HCT116 (cell line): Measurements from ENCODE around the gene PRPF38A. TPM values are rescaled to one million over a fixed set of nuclear protein-coding genes. Genes with fewer than 3 reads are reported as not detected.

ENCODE experiments used
- ATAC-seq: fragments of 200-7000 bp; cut with Tn5 transposase; 2 replicates; pipeline ENCODE4 v1.9.1; 2020; ENCODE audit warnings: mild to moderate bottlenecking, moderate library complexity
- BruUV-seq: library from RNA; stranded (reverse); fragments of 400-500 nt; replicated peaks from 2 replicates; lab custom pipeline; 2021; lab: Mats Ljungman, UMichigan
- CTCF ChIA-PET: fragments of 300-600 bp; sonication (Branson Sonifier 250); formaldehyde crosslinking; loops from one replicate; lab custom pipeline; 2021; ENCODE audit warnings: antibody characterized with exemption; lab: Charles Lee
- POLR2A ChIA-PET: fragments of 300-600, 350-600 bp; sonication (Branson Sonifier 250); formaldehyde crosslinking; loops from one replicate; lab custom pipeline; 2021; ENCODE audit warnings: antibody characterized with exemption; lab: Charles Lee
- RAD21 ChIA-PET, 2 experiments: fragments of 300-600 bp; sonication (Branson Sonifier 250); formaldehyde crosslinking; loops; one replicate each; lab custom pipeline; 2023; ENCODE audit warnings: low total read pairs in 2 of 2; ENCODE audit not compliant: uncharacterized antibody in 2 of 2, unreplicated experiment in 2 of 2, low non-redundant PET in 1 of 2; lab: Charles Lee
- DNase-seq: peaks from one replicate; pipeline ENCODE4 v3.0.0-alpha.2; 2010; ENCODE audit warnings: low read depth, low spot score
- H2AFZ ChIP-seq: fragments of 200-600 bp; shearing (Covaris generic), sonication (generic); 2 replicates; pipeline ENCODE4 v1.6.1; 2017; ENCODE audit warnings: low read depth, mixed run types, mixed read lengths, antibody characterized with exemption, low read length; ENCODE audit not compliant: poor library complexity, severe bottlenecking
- H3K27ac ChIP-seq: 2 replicates; pipeline ENCODE4 v1.5.1; 2012; ENCODE audit warnings: low read depth, low read length
- H3K27me3 ChIP-seq: fragments of 200-600 bp; sonication (generic); 2 replicates; pipeline ENCODE4 v1.6.1; 2016; ENCODE audit warnings: mixed run types, low read length, mixed read lengths; ENCODE audit not compliant: insufficient read depth
- H3K36me3 ChIP-seq, 2 experiments: fragments of 200-500 bp in 1 of 2; fragments of 200-600 bp in 1 of 2; sonication (Bioruptor generic) in 1 of 2; sonication (generic) in 1 of 2; 2 replicates each; pipeline versions ENCODE4 v1.5.1 to v1.6.1; 2014 to 2016; ENCODE audit warnings: low read length in 2 of 2, inconsistent platforms in 1 of 2, mixed read lengths in 1 of 2, mixed run types in 1 of 2; ENCODE audit not compliant: insufficient read depth in 2 of 2, control insufficient read depth in 1 of 2
- H3K4me1 ChIP-seq, 2 experiments: fragments of 200-600 bp in 1 of 2; sonication (generic) in 1 of 2; 2 replicates each; pipeline versions ENCODE4 v1.5.1 to v1.6.1; 2012 to 2017; ENCODE audit warnings: low read length in 2 of 2, inconsistent platforms in 1 of 2, mild to moderate bottlenecking in 1 of 2, mixed read lengths in 1 of 2, mixed run types in 1 of 2, moderate library complexity in 1 of 2; ENCODE audit not compliant: insufficient read depth in 2 of 2, control insufficient read depth in 1 of 2
- H3K4me2 ChIP-seq: fragments of 200-600 bp; sonication (generic); 2 replicates; pipeline ENCODE4 v1.6.1; 2017; ENCODE audit warnings: mixed run types, low read length, mixed read lengths
- H3K4me3 ChIP-seq, 2 experiments: fragments of 200-600 bp in 1 of 2; sonication (generic) in 1 of 2; replicated peaks in 1 of 2; 2 replicates each; pipeline ENCODE4 v1.5.1; 2011 to 2016; ENCODE audit warnings: low read length in 2 of 2, control low read depth in 1 of 2, low read depth in 1 of 2, mild to moderate bottlenecking in 1 of 2, mixed read lengths in 1 of 2, mixed run types in 1 of 2
- H3K79me2 ChIP-seq: fragments of 200-600 bp; sonication (generic); 2 replicates; pipeline ENCODE4 v1.6.1; 2017; ENCODE audit warnings: mild to moderate bottlenecking, mixed run types, low read length, moderate library complexity, mixed read lengths; ENCODE audit not compliant: insufficient read depth
- H3K9ac ChIP-seq: fragments of 200-600 bp; sonication (generic); 2 replicates; pipeline ENCODE4 v1.6.1; 2016; ENCODE audit warnings: low read length, mixed read lengths
- H3K9me2 ChIP-seq: fragments of 200-600 bp; sonication (generic), shearing (Covaris generic); 2 replicates; pipeline ENCODE4 v1.6.1; 2017; ENCODE audit warnings: mixed run types, mild to moderate bottlenecking, moderate library complexity; ENCODE audit not compliant: insufficient read depth
- H3K9me3 ChIP-seq, 2 experiments: fragments of 200-500 bp in 1 of 2; fragments of 200-600 bp in 1 of 2; sonication (Bioruptor generic) in 1 of 2; sonication (generic) in 1 of 2; 2 replicates each; pipeline ENCODE4 v1.6.1; 2014 to 2017; ENCODE audit warnings: low read length in 2 of 2, mixed read lengths in 2 of 2, inconsistent platforms in 1 of 2, low read depth in 1 of 2, mild to moderate bottlenecking in 1 of 2, mixed run types in 1 of 2, moderate library complexity in 1 of 2; ENCODE audit not compliant: control insufficient read depth in 1 of 2, insufficient read depth in 1 of 2
- H4K20me1 ChIP-seq: fragments of 200-600 bp; sonication (generic), shearing (Covaris generic); 2 replicates; pipeline ENCODE4 v1.6.1; 2017; ENCODE audit warnings: mixed run types, mild to moderate bottlenecking, moderate library complexity; ENCODE audit not compliant: insufficient read depth
- CBX3 ChIP-seq: IDR thresholded peaks from 2 replicates; pipeline ENCODE4 v1.6.1; 2012; ENCODE audit warnings: low read depth
- CEBPB ChIP-seq: IDR thresholded peaks from 2 replicates; pipeline ENCODE4 v1.6.1; 2012; ENCODE audit warnings: low read depth
- EGR1 ChIP-seq: IDR thresholded peaks from 2 replicates; pipeline ENCODE4 v1.6.1; 2012; ENCODE audit warnings: low read depth
- EZH2 ChIP-seq: fragments of 200-600 bp; sonication (generic); IDR thresholded peaks from 2 replicates; pipeline ENCODE4 v1.6.1; 2017; ENCODE audit warnings: antibody characterized with exemption, mixed run types
- EZH2phosphoT487 ChIP-seq: fragments of 200-600 bp; IDR thresholded peaks from 2 replicates; pipeline ENCODE4 v1.6.1; 2018; ENCODE audit warnings: antibody characterized with exemption, borderline replicate concordance
- POLR2AphosphoS5 ChIP-seq: IDR thresholded peaks from 2 replicates; pipeline ENCODE4 v1.6.1; 2011; ENCODE audit warnings: mild to moderate bottlenecking, low read depth, low read length, moderate library complexity
- RAD21 ChIP-seq: IDR thresholded peaks from 2 replicates; pipeline ENCODE4 v1.6.1; 2012; ENCODE audit warnings: low read depth, mild to moderate bottlenecking
- SIN3A ChIP-seq: IDR thresholded peaks from 2 replicates; pipeline ENCODE4 v1.6.1; 2012; ENCODE audit warnings: low read depth
- intact Hi-C: fragments of 100-400 bp; cut with micrococcal nuclease; formaldehyde crosslinking; loops from 2 replicates; pipeline ENCODE4 v1.10.0; 2022
- total RNA-seq: library from RNA; stranded (reverse); gene quantifications from one replicate; pipeline ENCODE4 v1.2.1, GENCODE V29; 2021; ENCODE audit not compliant: unreplicated experiment
- TF ChIP-seq, protein P1 (sequence below): IDR thresholded peaks from 2 replicates; pipeline ENCODE4 v1.6.1; 2012
- TF ChIP-seq, protein P2 (sequence below): IDR thresholded peaks from 2 replicates; pipeline ENCODE4 v1.6.1; 2012; ENCODE audit warnings: low read depth

PRPF38A gene
- total RNA-seq, 1 experiment from 2014 or later, result 50.2 TPM

DNA sequence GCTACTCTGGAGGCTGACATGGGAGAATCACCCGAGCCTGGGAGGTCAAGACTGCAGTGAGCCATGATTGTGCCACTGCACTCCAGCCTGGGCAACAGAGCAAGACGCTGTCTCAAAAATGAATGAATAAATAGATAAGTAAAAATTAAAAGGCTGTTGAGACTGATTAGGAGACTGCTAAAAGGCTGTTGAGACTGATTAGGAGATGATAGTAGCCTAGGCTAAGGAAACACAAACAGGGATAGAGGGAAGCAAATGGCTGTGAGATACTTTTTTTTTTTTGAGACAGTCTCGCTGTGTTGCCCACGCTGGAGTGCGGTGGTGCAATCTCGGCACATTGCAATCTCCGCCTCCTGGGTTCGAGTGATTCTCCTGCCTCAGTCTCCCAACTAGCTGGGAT, 28.4 kb downstream of the PRPF38A start:
- Histone ChIP-seq H4K20me1 (no peaks in the 10 kb centered on the region), H2AFZ (no peak overlapping the region), H3K4me3 (no peak overlapping the region), H3K79me2 (no peaks in the 10 kb centered on the region)
- RAD21 ChIA-PET, result no interaction called here
- no TSS peak for BruUV-seq
- DNase-seq, result no peak
- intact Hi-C loops, result no loop called here
- TF ChIP-seq CEBPB (no peak), RAD21 (no peak), SIN3A (no peak), CBX3 (no peak), POLR2AphosphoS5 (no peak), EGR1 (no peak), EZH2 (no peak), EZH2phosphoT487 (no peak)
- TF ChIP-seq, protein P1, sequence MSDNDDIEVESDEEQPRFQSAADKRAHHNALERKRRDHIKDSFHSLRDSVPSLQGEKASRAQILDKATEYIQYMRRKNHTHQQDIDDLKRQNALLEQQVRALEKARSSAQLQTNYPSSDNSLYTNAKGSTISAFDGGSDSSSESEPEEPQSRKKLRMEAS, result no peak
- TF ChIP-seq, protein P2, sequence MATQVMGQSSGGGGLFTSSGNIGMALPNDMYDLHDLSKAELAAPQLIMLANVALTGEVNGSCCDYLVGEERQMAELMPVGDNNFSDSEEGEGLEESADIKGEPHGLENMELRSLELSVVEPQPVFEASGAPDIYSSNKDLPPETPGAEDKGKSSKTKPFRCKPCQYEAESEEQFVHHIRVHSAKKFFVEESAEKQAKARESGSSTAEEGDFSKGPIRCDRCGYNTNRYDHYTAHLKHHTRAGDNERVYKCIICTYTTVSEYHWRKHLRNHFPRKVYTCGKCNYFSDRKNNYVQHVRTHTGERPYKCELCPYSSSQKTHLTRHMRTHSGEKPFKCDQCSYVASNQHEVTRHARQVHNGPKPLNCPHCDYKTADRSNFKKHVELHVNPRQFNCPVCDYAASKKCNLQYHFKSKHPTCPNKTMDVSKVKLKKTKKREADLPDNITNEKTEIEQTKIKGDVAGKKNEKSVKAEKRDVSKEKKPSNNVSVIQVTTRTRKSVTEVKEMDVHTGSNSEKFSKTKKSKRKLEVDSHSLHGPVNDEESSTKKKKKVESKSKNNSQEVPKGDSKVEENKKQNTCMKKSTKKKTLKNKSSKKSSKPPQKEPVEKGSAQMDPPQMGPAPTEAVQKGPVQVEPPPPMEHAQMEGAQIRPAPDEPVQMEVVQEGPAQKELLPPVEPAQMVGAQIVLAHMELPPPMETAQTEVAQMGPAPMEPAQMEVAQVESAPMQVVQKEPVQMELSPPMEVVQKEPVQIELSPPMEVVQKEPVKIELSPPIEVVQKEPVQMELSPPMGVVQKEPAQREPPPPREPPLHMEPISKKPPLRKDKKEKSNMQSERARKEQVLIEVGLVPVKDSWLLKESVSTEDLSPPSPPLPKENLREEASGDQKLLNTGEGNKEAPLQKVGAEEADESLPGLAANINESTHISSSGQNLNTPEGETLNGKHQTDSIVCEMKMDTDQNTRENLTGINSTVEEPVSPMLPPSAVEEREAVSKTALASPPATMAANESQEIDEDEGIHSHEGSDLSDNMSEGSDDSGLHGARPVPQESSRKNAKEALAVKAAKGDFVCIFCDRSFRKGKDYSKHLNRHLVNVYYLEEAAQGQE, result no peak
- TF ChIP-seq, all 23 proteins: peak for 0
- H3K9me3 ChIP-seq, result no peaks in the 10 kb centered on the region
- no peaks in the 10 kb centered on the region for H3K4me1 ChIP-seq
- H3K9me2 ChIP-seq, result no peaks in the 10 kb centered on the region
- POLR2A ChIA-PET, result no interaction called here
- peaks cover 12 to 17% of the 10 kb centered on the region in 2 experiments for H3K36me3 ChIP-seq
- no peak for ATAC-seq
- no peaks in the 10 kb centered on the region for H3K27me3 ChIP-seq
- no peak overlapping the region for H3K4me2 ChIP-seq
- no peak overlapping the region for H3K27ac ChIP-seq
- CTCF ChIA-PET, result no interaction called here
- H3K9ac ChIP-seq, result no peak overlapping the region
